HepG2 (cell line): ENCODE measurements around the gene HHIPL1. TPM values are rescaled to one million over a fixed set of nuclear protein-coding genes. Genes with fewer than 3 reads are reported as not detected.

Experiments
- ARID5B ChIP-seq: IDR thresholded peaks from 2 replicates; pipeline ENCODE4 v1.4.0; 2020; ENCODE audit warnings: mild to moderate bottlenecking, missing genetic modification reagents
- GMEB1 ChIP-seq: sonication (generic); formaldehyde crosslinking; IDR thresholded peaks from 2 replicates; pipeline ENCODE4 v1.5.1; 2020; ENCODE audit warnings: missing genetic modification reagents, mild to moderate bottlenecking, borderline replicate concordance
- HDAC1 ChIP-seq: sonication (generic); formaldehyde crosslinking; IDR thresholded peaks from 2 replicates; pipeline ENCODE4 v1.5.1; 2020; ENCODE audit warnings: mild to moderate bottlenecking, missing genetic modification reagents
- ISL2 ChIP-seq: sonication (generic); formaldehyde crosslinking; IDR thresholded peaks from 2 replicates; pipeline ENCODE4 v1.5.0; 2020; ENCODE audit warnings: missing genetic modification reagents
- KLF6 ChIP-seq: IDR thresholded peaks from 2 replicates; pipeline ENCODE4 v1.8.0; 2016; ENCODE audit warnings: missing biosample characterization, missing genetic modification reagents
- MAFF ChIP-seq: IDR thresholded peaks from 2 replicates; pipeline ENCODE4 v1.6.1; 2011; ENCODE audit warnings: low read depth, low read length, improper control_type of control experiment
- NFKBIZ ChIP-seq: IDR thresholded peaks from 2 replicates; pipeline ENCODE4 v1.6.1; 2018; ENCODE audit warnings: missing genetic modification reagents, missing compliant biosample characterization
- NR2F1 ChIP-seq, 2 experiments: fragments of 450-650 bp in 1 of 2; formaldehyde crosslinking in 1 of 2; IDR thresholded peaks; 2 replicates each; pipeline versions ENCODE4 v1.5.0 to v1.6.1; 2016 to 2020; ENCODE audit warnings: mild to moderate bottlenecking in 1 of 2, missing compliant biosample characterization in 1 of 2, missing genetic modification reagents in 1 of 2, moderate library complexity in 1 of 2
- RXRA ChIP-seq: sonication (generic); formaldehyde crosslinking; IDR thresholded peaks from 2 replicates; pipeline ENCODE4 v1.5.1; 2020; ENCODE audit warnings: missing genetic modification reagents
- SALL1 ChIP-seq: sonication (generic); formaldehyde crosslinking; IDR thresholded peaks from 2 replicates; pipeline ENCODE4 v1.8.0; 2022; ENCODE audit warnings: mild to moderate bottlenecking, missing genetic modification reagents
- SKI ChIP-seq: fragments of 450-650 bp; IDR thresholded peaks from one replicate; pipeline ENCODE4 v1.6.1; 2018; ENCODE audit warnings: mild to moderate bottlenecking; ENCODE audit not compliant: partially characterized antibody
- TBX2 ChIP-seq: sonication (generic); formaldehyde crosslinking; IDR thresholded peaks from 2 replicates; pipeline ENCODE4 v1.5.0; 2020; ENCODE audit warnings: missing genetic modification reagents, mild to moderate bottlenecking, borderline replicate concordance
- TEF ChIP-seq: sonication (generic); formaldehyde crosslinking; IDR thresholded peaks from 2 replicates; pipeline ENCODE4 v1.5.0; 2020; ENCODE audit warnings: missing genetic modification reagents
- TFAP4 ChIP-seq: sonication (generic); IDR thresholded peaks from 2 replicates; pipeline ENCODE4 v1.6.1; 2016; ENCODE audit warnings: low read depth, borderline replicate concordance
- ZBTB49 ChIP-seq: sonication (generic); formaldehyde crosslinking; IDR thresholded peaks from 2 replicates; pipeline ENCODE4 v1.4.0; 2020; ENCODE audit warnings: missing genetic modification reagents, borderline replicate concordance
- ZNF230 ChIP-seq: sonication (generic); formaldehyde crosslinking; IDR thresholded peaks from 2 replicates; pipeline ENCODE4 v1.4.0; 2020; ENCODE audit warnings: mild to moderate bottlenecking, missing genetic modification reagents
- ZNF276 ChIP-seq: sonication (generic); formaldehyde crosslinking; IDR thresholded peaks from 2 replicates; pipeline ENCODE4 v1.4.0; 2020; ENCODE audit warnings: mild to moderate bottlenecking, low read depth, missing genetic modification reagents
- ZNF619 ChIP-seq: sonication (generic); formaldehyde crosslinking; IDR thresholded peaks from 2 replicates; pipeline ENCODE4 v1.4.0; 2020; ENCODE audit warnings: mild to moderate bottlenecking, missing genetic modification reagents
- ZNF878 ChIP-seq: sonication (generic); formaldehyde crosslinking; IDR thresholded peaks from 2 replicates; pipeline ENCODE4 v1.8.1; 2023; ENCODE audit warnings: mild to moderate bottlenecking, missing genetic modification reagents, moderate library complexity
- polyA plus RNA-seq, 8 experiments: library from polyadenylated mRNA; depleted of rRNA in 3 of 8; stranded (reverse) in 7 of 8; unstranded in 1 of 8; fragments of >200 nt; fragmentation: Illumina TruSeq in 4 of 8; extraction: Trizol in 4 of 8; gene quantifications; 2 replicates each; pipeline versions ENCODE4 v1.2.1 to v1.2.3, GENCODE V29; 2011 to 2016; ENCODE audit warnings: low read depth in 4 of 8, missing spikeins in 1 of 8, mixed read lengths in 1 of 8; ENCODE audit not compliant: insufficient read depth in 1 of 8
- total RNA-seq, 5 experiments: library from RNA; depleted of rRNA; stranded (reverse); fragments of >200 nt; fragmentation: Illumina TruSeq; extraction: Trizol; gene quantifications; 2 replicates each; pipeline ENCODE4 v1.2.3, GENCODE V29; 2016; ENCODE audit warnings: low read depth in 1 of 5

HHIPL1 gene
- total and polyA plus RNA-seq, 2 of the 13 experiments (the other 11 are each of a cell fraction or from before 2014, with no cell fraction given): not detected

- no peak for TF ChIP-seq TFAP4
- peak; percentile 40; the same call in 1 of the 2 replicates for TF ChIP-seq RXRA (CRISPR knock-in tag)
- TF ChIP-seq ZNF878 (CRISPR knock-in tag): no peak
- peak; percentile 90 for TF ChIP-seq ARID5B (CRISPR knock-in tag)
- TF ChIP-seq ZNF619 (CRISPR knock-in tag): no peak
- TF ChIP-seq MAFF: no peak
- peak in 1 of 2 experiments; percentile 49; a peak in 1 of 4 replicates for TF ChIP-seq NR2F1 (CRISPR knock-in tag; IDR thresholded peaks at IDR 0.05)
- no peak for TF ChIP-seq NFKBIZ (CRISPR knock-in tag)
- no peak for TF ChIP-seq ZNF230 (CRISPR knock-in tag)
- TF ChIP-seq TBX2 (CRISPR knock-in tag): no peak; the same call in 1 of the 2 replicates
- TF ChIP-seq KLF6 (CRISPR knock-in tag): no peak
- TF ChIP-seq ZNF276 (CRISPR knock-in tag): no peak
- TF ChIP-seq TEF: 0 out of 2 replicates have a peak, but pooled peaks have one; percentile 19
- TF ChIP-seq ZBTB49 (CRISPR knock-in tag): no peak
- TF ChIP-seq SKI: no peak
- no peak; the same call in 1 of the 2 replicates for TF ChIP-seq HDAC1 (CRISPR knock-in tag)
- TF ChIP-seq SALL1 (CRISPR knock-in tag): peak; percentile 54; the same call in 1 of the 2 replicates
- peak; percentile 27; the same call in 1 of the 2 replicates for TF ChIP-seq ISL2 (CRISPR knock-in tag)
- TF ChIP-seq GMEB1: no peak
These were observed 46.2 kb upstream of the HHIPL1 start (continued) for GRCh38 chr14:99598774-99599173.
